Activated naive CD4-positive, alpha-beta T cell treated with Interleukin-2 at 50 U/mL for 16 hours (primary cell): ENCODE results near the gene RHBDD3.
A peak's percentile ranks its signal among the peaks of the same experiment; 100 is the strongest.
"Not testable (repeated sequence)": the region's sequence is repeated elsewhere in the genome, so short reads cannot be mapped to it uniquely, and the experiment has no call there.

Experiments used
- DNase-seq: peaks from one replicate; pipeline ENCODE4 v3.0.0-alpha.2; 2020

RHBDD3 gene

GRCh38 chr22:29245626-29246385 lies 22.0 kb downstream of the RHBDD3 start:
- DNase-seq = peak; percentile 72

- no peak for DNase-seq
Observed at GRCh38 chr22:29244785-29245625, 22.8 kb downstream of the RHBDD3 start.

- DNase-seq = no peak
Observed at GRCh38 chr22:29243874-29244446, 23.8 kb downstream of the RHBDD3 start.

- DNase-seq = not testable (repeated sequence)
Observed at GRCh38 chr22:29240481-29240880, 27.3 kb downstream of the RHBDD3 start.

- no peak for DNase-seq
Observed at GRCh38 chr22:29233277-29233877, 34.4 kb downstream of the RHBDD3 start.

- DNase-seq = no peak
Observed at GRCh38 chr22:29231971-29232959, 35.5 kb downstream of the RHBDD3 start.

GRCh38 chr22:29230972-29231875 lies 36.6 kb downstream of the RHBDD3 start:
- DNase-seq = no peak

- DNase-seq = no peak
Observed at GRCh38 chr22:29226351-29226981, 41.3 kb downstream of the RHBDD3 start.

- no peak for DNase-seq
Observed at GRCh38 chr22:29225422-29226090, 42.2 kb downstream of the RHBDD3 start.

- no peak for DNase-seq
Observed at GRCh38 chr22:29224859-29225410, 42.8 kb downstream of the RHBDD3 start.

GRCh38 chr22:29224121-29224858 lies 43.5 kb downstream of the RHBDD3 start:
- no peak for DNase-seq

- DNase-seq = no peak
Observed at GRCh38 chr22:29219881-29220670, 47.7 kb downstream of the RHBDD3 start.

- not testable (repeated sequence) for DNase-seq
Observed at GRCh38 chr22:29219409-29219782, 48.4 kb downstream of the RHBDD3 start.

- no peak for DNase-seq
Observed at GRCh38 chr22:29218758-29219408, 48.9 kb downstream of the RHBDD3 start.

GRCh38 chr22:29217827-29218757 lies 49.7 kb downstream of the RHBDD3 start:
- DNase-seq = no peak
